Stimulated activated CD8-positive, alpha-beta memory T cell treated with anti-CD3 and anti-CD28 coated beads, Interleukin-15, amount 100 ng/mL, for 1 hour (primary cell): ENCODE measurements around the gene ERRFI1.

ENCODE experiments used
- DNase-seq: peaks from one replicate; pipeline ENCODE4 v3.0.0-alpha.2; 2020; ENCODE audit warnings: low read depth

Gene ERRFI1

DNA sequence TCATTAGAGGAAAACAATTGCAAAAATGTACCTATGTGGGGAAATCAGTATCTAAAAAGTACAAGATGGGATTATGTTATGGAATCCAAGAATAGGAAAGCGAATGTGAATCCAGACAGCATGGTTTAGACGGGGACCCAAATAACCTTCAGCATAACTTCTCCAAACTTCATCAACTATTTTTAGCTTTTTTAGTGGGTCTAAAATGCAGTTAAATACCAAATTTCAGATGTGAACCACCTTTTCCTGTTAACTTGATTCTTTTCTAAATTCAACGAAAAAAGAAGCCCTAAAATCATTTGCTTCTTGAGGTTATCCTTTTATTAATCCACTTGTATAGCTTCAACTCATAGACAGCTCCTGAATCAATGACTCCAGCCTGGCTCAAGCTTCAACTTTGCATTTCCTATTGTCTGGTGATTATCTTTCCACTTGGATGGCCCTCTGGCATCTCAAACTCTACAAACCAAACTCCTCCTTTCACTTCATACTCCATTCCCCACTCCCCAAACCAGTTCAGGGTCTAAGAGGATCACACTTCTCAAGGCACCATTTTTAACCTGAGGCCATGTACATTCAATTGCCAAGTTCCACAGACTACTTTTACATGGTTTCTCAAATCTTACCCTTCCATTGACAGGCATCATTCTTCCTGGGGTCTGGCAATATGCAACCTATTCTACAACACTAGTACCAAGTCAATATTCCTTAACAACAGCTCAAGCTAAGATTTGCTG, 7.4 kb downstream of the ERRFI1 start:
- DNase-seq, result no peak

DNA sequence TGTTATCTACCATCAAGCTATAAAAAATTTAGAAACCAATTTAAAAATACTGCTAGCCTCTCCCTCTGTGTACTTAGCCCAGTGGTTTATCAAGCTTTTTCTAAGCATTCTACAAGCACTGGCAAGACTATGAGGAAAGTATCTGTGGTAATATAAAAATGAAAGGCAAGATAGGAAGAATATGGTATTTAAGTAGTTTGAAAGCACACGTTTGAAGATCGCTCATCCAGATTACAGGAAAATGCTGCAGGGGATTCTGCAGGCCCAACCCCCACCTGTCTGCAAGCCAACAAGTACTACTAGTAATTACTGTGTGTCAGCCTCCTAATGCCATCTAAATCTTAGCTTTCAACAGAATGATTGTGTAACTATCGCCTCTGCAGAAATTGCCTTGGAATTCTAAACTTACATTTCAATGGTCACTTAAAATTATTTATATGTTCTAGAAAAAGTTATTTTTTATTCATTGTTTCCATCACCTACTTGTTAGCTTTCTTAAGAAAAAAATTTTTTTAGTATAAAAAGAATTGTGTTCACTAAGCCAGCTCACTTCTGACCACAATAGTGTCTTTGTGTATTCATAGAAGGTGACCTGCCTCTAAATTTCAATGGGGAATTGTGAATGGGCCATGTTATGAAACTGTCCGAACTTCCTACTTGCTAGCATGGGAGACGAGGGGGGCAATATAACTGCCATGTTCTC, 8.5 kb downstream of the ERRFI1 start:
- DNase-seq, result no peak

DNA sequence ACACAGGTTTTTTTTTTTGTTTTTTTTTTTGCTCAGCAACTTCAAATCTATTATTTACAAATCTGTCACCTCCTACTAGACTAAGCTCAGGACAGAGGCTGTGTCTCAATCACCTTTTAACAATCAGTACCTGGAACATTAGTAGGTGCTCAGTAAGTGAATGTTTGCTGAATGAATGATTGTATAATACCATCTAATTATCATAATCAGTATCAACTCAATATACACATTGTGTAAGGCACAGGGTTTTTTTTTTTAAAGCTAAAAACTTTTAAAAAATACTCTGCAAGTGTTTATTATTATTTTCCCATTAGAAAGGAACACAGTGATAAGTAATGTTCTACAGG, 9.2 kb downstream of the ERRFI1 start:
- no peak for DNase-seq

DNA sequence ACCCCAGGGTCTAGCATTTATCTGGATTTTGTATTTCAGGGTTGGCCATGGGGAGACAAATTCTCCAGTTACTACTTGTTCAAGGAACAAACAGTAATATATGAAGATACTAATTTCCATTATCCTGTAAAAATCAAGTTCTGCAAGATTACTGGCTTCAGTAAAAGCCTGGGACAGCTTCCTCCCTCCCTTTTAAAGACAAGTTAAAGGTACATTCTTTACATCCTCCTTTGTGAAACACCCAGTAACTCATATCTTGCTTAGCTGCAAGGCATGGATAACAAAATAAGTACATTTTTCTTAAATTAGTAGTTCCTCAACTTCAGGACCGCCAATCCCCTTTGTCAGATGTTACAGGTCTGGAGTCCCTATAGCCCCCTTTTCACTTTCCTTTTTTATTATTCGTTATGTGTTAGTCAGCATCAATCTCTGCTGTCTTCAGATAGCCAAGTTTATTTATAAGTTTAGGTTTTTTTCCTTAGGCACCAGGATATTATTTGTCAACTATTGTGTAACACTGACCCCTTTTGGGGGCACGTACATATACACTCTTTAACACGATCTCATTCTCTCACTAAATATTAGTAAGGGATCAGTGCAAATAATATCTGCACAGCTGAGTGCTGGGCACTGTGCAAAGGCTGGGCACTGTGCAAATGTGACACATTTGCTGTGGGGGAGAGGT, 9.8 kb downstream of the ERRFI1 start:
- DNase-seq, result no peak

DNA sequence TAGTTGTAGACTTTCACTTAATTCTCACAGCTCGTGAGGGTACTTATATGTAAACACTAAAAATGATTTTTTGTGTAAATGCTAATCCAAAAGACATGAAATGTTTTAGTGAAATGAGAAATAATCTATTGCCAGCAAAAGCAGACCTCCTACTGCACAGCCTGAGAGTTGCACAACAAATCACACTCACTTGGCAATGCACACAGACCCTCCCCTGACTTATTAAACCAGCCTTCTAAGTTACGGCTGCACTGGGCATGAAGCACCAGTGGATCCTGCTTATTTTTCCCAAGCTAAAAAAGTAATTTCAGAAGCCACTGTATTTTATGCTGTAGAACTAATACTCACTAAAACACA, 10.3 kb downstream of the ERRFI1 start:
- DNase-seq, result no peak

DNA sequence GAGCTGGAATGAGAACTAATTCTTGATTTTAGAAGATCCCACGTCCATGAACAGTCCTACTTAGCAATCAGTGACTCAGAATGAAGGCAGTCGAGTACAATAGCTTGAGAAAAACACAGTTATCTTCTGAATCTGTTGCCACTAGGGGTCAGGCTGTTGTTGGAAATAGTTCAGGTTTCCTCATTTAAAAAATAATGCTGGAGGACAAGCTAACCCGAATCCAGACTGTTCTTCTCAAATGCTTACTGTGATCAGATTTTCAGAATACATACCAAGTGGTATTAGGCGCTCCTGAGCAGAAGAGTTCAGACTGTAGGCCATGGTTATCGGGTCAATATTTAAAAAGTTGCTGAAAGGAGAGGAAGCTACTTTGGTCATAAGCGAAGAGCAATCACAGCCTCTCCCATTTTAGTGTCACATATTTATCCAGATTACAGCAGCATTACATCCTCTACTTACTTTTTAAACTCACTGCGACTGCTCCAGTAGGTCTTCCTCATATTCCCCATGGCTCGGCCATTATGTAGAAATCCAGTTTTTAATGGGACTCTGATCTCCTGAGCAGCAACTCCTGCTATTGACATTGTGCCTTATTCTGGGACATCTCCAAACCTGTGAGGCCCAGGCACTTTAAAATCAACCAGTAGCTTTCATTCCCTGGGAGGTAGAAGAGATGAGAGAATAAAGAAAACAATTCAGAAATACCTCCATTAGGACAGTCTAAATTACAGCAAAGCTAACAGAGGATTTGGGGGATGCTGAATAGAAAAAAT, 10.9 kb downstream of the ERRFI1 start:
- DNase-seq, result no peak

DNA sequence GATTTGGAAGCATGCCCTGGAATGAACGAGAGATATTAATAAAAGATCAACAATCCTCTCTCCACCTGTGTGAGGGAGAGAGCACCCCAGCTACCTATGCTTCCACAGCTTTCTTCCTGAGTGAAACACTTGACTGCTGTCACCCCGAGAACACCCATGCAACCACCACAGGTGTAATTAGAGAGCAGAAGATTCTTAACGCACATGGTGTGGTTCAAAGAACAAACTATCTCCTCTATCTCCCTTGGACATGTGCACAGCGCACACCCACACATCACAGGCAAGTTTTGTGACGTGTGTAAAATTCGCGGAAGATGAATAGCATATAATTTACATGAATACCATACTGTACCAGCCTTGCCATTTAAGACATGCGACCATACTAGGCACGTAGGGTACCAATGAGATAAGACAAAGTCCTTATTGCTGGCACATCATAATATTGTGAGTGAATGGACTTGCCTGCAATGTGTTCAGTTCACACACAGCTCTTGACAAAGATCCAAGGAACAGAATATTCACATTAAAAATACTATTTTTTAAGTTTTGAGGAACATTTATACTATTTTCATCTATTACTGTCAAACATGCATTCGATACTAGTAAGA, 11.6 kb downstream of the ERRFI1 start:
- no peak for DNase-seq

DNA sequence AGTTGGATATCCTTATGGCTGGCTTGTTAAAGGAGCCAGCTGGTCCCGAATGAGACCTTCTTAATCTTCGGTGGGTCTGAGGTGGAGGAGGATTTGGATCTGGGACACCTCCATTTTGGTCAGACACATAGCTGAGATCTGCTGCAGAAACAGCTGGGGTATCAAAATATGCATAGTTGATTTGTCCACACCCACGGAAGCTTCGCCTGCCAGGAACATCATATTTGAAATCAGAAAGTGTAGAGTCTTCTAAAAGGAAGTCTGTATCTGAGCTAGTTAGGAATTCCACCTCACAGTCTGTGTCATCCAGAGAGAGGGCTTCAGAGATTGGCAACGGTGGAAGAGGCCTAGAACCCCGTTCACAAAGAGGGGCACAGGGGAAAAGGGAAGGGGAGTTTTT, 12.3 kb downstream of the ERRFI1 start:
- DNase-seq, result no peak

DNA sequence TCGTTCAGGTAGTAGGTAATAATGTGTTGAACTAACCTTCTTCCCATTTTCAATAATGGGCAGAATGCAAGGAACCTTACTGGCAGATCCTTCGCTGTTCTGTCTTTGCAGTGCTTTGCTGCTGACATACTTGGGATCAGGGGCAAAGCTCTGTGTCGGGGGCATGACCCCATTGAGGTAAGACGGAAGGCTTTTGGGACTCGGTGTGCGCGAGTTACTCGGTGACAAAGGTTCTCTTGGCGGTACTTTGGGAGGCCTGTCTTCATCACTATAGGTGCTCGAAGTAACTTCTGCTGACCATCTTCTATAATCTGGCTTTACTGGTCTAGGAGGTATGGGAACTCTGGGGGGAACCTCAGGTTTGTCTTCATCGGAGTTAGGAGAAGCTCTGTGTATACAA, 12.7 kb downstream of the ERRFI1 start:
- no peak for DNase-seq

DNA sequence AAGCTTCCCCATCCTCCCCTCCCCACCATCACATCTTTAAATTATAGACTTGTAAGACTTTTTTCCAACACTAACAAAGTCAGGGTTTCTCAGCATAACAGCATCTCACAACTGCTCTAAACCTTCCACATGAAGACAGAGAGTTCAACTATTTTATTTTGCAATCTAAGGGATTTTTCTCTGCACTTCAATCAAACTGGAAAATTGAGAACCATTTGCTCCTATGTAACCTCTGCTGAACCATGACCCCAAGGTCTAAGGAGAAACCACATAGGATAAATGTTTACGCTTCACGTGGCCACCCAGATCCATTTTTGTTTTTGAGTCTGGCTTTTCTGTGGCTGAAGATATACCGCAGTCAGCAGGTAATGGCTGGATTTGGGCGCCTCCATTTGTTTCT, 13.2 kb downstream of the ERRFI1 start:
- DNase-seq, result no peak

DNA sequence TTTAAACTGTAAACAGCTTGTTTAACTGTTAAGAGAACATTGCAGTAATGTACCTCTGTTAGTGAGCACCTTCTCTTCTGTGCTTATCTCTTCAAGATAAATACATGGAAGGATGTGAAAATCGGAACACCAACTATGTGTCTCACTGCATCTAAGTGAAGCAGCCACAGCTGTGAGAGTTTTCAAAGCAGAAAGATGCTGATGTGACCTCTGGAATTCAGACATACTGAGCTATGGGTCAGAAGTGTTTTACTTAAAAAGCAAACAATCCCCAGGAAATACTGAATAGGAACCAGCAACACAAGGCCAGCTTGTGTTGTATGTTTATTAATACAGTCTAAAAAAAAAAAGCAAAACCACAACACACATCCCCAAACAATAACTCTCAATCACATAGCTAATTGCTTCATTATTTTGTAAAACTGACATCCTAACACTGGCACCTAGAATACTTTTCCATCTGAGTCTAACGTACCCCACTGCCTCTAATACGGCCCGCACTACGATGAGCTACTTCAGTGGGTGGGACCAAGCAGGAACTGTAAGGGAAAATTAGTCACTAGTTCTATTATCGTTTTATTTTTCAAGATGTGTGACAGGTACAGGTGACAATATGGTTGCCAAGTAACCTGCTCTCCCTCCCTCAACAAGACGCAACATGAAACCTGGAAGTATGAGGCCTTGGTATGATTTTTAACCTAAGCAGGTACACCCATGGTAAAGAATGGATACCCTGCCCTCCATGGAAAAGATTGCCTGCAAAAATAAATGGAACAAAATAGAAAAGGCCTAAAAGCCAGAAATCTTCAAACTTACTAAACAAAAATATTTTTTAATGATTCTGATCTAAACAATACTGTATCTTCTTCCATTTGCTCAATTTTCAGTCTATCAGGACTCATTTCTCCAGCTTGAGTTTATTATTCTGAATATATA, 13.9 kb downstream of the ERRFI1 start:
- no peak for DNase-seq

DNA sequence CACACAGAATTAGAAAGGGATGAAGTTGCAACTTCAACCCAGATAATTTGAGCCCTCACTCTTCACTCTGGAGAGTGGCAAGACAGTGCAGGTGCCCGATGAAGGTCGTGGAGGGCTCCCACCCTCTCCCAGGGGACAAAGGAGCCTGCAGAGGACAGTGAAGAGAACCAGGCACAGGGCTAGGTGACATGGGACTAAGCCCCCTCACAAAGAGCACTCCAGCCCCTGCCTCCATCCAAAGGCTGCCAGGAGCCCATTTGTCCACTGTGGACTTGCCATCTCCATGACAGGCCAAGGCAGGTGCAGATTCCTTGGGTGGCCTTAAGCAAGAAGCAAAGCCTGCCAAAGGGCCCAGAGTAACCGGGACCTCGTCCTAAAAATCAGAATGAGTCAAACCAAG, 15.1 kb downstream of the ERRFI1 start:
- DNase-seq, result no peak

DNA sequence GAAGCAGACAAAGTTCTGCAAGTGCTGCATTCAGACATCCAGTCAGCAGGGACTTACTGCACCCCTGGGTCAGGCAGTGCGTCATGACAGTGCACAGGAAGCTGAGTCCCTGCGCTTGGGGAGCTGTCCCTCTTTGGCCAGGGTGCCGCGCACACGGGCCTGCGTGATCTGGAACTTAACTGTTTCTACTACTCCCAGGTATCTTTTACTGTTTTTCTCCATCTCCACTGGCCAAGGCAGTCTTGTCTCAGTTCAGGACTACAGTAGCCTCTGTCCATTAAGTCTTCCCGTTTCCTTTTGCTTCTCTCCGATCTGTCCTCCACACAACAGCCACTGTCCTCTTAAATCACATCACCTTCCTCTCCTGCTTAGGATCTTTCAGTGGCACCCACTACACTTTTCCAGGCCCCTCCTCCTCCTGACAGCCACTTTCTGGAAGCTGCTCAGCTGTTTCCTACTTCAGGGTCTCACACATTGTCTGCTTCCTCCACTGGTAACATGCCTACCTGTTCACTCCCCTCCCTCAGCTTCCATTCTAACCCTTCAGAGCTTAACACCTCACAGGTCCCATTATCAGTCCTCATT, 15.9 kb downstream of the ERRFI1 start:
- no peak for DNase-seq

DNA sequence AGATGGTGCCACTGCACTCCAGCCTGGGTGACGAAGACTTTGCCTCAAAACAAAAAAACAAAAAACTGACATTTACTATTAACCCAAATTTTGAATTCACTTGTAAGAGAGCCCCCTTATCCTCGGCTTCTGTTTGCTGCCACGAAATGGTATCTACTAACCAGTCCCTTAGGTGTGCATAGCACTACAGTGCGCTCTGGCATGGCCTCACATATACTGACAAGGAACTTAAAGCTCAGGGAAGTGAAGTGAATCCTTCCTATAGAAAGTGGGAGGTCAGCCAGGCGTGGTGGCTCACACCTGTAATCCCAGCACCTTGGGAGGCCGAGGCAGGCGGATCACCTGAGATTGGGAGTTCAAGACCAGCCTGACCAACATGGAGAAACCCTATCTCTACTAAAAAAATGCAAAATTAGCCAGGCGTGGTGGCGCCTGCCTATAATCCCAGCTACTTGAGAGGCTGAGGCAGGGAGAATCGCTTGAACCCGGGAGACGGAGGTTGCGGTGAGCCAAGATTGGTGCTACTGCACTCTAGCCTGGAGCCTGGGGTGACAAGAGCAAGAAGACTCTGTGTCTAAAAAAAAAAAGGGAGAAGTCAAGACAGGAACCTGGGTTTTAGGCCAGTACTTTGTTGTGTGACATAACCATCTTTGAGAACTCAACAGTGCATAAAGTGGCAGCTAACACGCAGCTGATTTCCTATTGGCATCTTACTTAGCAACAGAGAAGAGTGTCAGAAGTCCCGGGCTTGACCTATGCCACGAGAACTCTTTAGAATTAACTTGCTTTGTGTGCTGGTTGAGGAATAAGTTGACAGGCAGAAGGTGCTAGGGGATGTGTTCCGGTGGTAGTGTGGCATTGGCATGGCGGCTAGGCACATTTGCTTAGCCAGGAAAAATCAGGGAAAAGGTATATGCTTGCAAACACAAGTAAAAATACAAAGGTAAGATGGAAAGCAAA, 16.8 kb downstream of the ERRFI1 start:
- DNase-seq, result no peak

DNA sequence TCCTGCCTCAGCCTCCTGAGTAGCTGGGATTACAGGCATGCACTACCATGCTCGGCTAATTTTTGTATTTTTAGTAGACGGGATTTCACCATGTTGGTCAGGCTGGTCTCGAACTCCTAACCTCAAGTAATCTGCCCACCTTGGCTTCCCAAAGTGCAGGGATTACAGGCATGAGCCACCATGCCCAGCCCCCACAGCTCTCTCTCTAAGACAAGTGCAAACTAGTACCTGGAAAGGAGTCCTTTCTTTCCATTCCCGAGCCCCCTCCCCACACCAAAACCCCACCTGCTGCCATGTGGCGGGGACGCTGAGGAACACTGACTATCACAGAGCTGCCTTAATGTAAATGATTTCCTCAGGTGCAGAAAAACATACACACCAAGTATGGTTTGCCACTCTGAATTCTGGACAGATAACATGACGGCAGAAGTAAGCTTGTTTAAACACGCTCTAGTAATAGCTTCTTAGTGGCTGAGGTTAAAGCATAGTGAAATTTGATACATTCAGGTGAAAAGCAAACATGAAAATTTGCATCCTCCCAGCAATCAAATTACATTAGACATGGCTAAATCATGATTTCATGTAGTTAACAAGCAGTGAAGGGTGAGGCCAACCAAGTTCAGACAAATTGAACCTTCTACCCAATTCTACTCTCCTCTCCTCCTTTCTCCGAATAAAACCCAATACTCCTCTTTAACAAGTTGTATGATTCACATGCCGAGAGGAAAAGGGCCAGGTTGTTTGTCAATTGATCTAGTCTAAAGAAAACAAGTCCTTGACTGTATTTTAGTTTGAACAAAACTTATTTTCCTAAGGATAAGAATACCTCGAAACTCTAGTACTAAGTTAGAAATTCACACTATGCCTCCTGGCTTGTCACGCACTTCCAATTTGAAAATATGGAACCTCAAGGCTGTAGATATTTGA, 19.8 kb downstream of the ERRFI1 start:
- DNase-seq, result no peak

DNA sequence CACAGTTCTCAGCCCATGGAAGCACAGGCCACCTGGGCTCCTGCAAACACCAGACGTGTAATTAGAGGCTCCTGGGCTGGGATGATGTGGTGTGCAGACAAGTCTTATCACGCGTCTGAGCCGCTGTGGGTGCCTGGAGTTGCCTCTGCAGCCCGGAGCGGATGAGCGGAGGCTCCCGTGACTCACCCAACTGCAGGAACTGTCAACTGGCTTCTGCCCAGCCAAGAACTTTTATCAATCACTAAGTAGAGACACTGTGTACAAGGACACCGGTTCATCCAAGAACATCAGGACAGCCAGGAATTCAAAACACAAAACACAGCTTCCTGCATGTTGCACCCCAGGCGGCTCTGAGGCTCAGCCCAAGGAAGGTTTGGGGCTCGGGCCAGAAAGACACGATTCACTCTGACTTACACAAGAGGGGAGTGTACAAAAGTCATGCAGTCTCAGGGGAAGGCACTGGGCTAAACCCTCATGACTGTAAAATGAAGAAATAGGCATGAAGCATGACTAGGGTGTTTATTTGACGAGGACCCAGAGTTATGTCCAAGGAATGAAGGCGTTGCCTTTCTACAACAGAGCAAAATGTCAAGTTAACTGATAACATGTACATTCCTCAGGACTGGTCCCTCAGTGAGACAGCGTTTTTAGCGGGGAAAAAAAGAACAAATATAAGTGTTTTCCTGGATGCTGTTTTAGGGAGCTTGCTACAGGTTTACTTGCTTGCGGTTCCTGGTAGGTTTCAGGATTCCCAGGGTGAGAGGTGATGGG, 21.1 kb downstream of the ERRFI1 start:
- no peak for DNase-seq

DNA sequence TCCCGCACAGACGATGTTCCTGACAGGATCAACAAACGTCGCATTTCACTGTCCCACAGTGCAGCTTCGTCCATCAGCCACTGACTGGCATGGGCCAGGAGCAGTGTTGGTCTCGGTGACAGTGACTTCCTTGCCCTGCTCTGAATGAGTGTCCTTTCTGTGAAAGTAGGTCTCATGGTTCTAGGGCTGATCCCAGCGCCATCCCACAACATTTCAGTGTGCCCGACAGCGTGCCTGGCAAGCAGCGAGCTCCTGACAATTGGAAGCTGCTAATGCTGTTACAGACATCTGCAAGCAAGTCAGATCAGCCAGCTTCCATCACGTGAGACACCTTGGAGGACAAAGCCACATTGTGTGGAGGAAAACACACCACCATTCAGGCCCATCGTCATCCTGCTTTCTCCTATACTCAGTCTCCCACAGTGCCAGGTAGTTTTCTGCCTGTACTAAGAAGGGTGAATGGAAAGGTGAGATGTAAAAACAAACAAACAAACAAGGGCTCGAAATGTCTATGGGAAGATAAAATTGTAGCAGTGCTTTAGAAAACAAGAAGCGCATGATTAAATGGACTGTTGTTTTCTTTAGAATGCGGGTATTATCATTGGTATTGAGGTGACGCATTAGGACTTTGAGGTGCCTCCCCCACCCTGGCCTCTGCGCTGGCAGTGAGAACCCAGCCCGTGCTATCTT, 21.9 kb downstream of the ERRFI1 start:
- no peak for DNase-seq
